HG03342 (cell line): ENCODE data around the gene P2RY11.

Experiments used
- ATAC-seq: cut with Tn5 transposase; IDR thresholded peaks from one replicate; pipeline ENCODE4 v1.9.1; 2021; ENCODE audit warnings: mild to moderate bottlenecking, moderate library complexity; ENCODE audit not compliant: unreplicated experiment

Gene P2RY11

DNA sequence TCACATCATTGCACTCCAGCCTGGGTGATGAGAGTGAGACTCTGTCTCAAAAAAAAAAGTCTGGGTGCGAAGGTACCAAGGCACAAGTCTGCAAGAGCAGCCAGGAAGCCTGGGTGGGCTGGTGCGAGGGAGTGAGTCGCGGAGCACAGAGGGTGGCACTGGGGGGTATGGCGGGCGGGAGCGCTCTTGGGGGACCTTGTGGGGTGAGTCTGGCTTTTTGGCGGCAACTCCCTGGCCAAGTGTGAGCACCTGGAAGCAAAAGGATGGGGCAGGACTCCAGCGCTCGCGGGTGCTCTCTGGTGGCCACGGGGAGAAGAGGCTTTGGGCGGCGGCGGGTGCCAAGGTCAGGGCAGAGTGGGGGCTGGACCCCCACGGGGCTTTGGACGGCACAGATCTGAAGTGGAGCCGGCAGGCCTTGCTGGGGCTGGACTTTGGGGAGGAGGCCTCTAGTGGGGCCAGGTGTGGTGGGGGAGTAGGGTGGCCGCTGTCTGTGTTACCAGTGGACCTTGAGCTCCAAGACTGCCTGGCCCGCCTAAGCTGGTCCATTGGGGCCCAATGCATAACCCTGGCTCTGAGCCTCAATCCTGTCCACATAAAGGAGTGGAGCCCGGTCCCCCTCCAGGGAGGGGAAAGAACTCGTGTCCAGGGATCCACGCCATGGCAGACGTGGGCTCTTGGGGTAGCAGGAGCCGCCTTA, 1.6 kb downstream of the P2RY11 start:
- ATAC-seq: no peak

DNA sequence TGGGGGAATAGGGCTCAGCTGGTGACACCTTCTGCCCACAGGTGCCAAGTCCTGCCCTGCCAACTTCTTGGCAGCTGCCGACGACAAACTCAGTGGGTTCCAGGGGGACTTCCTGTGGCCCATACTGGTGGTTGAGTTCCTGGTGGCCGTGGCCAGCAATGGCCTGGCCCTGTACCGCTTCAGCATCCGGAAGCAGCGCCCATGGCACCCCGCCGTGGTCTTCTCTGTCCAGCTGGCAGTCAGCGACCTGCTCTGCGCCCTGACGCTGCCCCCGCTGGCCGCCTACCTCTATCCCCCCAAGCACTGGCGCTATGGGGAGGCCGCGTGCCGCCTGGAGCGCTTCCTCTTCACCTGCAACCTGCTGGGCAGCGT, 2.1 kb downstream of the P2RY11 start:
- no peak for ATAC-seq

DNA sequence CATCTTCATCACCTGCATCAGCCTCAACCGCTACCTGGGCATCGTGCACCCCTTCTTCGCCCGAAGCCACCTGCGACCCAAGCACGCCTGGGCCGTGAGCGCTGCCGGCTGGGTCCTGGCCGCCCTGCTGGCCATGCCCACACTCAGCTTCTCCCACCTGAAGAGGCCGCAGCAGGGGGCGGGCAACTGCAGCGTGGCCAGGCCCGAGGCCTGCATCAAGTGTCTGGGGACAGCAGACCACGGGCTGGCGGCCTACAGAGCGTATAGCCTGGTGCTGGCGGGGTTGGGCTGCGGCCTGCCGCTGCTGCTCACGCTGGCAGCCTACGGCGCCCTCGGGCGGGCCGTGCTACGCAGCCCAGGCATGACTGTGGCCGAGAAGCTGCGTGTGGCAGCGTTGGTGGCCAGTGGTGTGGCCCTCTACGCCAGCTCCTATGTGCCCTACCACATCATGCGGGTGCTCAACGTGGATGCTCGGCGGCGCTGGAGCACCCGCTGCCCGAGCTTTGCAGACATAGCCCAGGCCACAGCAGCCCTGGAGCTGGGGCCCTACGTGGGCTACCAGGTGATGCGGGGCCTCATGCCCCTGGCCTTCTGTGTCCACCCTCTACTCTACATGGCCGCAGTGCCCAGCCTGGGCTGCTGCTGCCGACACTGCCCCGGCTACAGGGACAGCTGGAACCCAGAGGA, 2.6 kb downstream of the P2RY11 start:
- no peak for ATAC-seq

DNA sequence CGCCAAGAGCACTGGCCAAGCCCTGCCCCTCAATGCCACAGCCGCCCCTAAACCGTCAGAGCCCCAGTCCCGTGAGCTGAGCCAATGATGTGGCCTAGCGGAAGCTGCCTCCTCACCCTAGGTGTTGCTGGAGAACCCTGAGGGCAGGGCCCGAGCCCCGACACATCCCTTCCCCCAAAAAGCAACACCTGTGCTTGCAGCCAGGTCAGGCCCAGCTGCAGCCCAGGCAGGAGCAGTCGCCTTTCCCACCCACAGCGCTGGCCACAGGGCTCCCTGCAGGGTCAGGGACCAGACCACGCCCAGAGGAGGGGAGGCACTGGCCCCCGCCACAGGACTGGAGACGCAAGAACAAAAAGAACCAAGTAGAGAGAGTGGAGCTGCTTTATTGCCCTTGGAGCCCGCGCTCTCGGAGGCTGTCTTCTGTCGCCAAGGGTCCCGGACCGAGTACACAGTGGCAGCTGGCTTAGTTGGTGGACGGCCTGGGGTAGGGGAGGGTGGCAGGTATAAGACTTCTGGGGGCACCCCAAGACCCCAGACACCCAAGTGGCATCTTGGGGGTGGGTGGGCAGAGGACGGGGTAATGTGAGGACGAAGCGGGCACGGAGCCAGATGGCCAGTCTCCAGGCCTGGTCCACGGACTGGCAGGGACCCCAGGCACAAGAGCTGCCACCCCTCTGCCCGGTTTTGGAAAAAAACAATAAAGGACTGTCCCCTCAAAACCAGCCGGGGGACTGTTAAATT, 3.3 kb downstream of the P2RY11 start:
- no peak for ATAC-seq

DNA sequence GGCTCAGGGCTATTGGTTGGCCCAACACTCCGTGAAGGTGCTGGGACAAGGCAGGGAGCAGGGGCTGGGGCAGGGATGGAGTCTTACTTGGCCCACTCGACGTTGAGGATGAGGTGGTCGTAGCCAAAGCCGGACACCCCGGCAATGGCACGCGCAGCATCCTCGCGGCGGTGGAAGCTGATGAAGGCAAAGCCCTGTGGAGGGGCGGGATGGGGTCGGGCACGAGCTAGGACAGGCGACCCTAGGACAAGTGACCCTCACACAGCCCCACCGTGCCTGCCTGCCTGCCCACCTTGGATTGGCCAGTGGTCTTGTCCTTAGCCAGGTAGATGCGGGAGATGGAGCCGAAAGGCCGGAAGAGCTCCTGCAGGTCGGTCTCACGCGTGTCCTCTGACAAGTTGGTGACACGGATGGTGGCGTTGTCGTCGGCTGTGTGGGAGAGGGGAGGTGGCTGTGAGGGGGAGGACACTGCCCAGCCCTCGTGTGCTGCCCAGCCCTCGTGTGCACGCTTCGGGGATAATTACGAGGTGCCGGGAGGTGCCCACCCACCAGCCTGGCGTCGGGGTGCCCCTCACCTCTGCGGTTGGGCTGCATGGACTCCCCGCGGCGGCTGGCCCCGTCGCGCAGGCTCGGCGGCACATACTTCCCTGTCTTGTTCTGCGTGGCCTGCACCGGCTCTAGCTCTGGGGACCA, 4.0 kb downstream of the P2RY11 start:
- no peak for ATAC-seq

GRCh38 chr19:10116085-10116865, 4.8 kb downstream of the P2RY11 start:
- no peak for ATAC-seq

GRCh38 chr19:10116866-10117616, 5.5 kb downstream of the P2RY11 start:
- ATAC-seq: no peak

DNA sequence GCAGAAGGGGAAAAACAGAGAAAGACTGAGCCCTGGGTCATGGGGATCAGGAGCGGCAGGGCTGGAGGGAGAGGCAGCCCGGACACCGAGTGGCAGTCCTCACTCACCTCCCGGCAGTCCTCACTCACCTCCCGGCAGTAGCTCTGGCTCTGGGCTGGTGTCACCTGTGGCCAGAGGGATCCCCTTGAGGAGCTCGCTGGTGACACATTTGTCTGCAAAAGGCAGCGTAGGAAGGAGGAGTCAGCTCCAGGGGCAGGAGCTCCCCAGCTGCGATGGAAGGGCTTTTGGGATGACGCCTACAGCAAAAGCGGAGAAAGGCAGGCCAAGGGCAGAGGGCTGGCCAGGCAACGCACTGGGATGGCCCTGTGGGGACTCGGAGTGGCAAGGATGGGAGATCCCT, 7.5 kb downstream of the P2RY11 start:
- ATAC-seq: no peak

DNA sequence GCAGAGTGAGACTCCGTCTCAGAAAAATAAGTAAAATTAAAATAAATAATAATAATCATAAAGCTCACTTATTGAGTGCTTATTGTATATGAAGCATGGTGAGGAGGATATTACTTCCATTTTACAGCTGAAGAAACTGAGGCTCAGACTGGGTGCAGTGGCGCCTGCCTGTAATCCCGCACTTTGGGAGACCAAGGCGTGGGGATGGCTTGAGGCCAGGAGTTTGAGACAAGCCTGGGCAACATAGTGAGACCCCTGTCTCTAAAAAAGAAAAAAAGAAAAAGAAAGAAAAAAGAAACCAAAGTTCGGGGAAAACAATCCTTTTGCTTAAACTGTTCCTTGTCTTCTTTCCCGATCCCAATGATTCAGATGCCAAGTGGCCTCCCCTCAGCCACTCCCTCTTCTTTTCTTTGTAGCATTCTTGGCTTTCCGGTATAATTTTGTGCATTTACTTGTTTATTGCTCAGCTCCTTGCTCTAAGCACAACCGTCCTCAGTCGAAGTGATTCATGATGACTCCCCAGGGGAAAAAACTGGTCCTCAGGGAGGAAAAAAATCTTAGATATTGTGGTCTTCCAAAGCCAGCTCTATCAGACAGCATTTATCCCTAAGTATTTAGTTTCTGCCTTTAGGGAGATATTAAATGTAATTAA, 9.2 kb downstream of the P2RY11 start:
- no peak for ATAC-seq

- no peak for ATAC-seq
These were observed 10.6 kb downstream of the P2RY11 start for GRCh38 chr19:10122045-10122444.

DNA sequence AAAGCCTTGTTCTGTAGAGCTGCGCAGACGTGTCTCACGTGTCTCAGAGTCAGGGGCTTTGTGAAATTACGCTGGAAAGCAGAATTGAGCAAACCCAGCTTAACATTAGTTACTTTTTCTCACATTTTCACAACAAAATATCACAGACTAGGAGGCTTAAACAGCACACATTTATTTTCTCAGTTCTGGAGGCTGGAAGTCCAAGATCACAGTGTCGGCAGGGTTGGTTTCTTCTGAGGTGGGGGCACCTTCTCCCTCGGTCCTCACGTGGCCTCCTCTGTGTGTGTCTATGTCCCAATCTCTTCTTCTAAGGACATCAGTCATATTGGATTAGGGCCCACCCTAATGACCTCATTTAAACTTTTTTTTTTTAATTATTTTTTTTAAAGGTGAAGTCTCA, 12.9 kb downstream of the P2RY11 start:
- ATAC-seq: no peak

DNA sequence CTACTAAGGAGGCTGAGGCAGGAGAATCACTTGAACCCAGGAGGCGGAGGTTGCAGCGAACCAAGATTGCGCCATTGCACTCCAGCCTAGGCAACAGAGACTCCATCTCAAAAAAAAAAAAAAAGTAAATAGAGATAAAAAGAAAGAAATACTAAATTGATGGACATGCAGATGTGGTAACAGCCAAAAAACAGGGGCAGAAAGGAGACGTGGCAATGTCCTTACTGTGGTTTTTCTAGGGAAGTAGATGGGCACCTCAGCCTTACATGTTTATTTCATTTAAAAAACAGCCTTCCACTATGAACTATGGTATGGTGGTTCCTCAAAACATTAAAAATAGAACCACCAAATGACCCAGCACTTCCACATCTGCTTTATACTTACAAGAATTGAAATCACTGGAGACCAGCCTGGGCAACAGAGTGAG, 14.7 kb downstream of the P2RY11 start:
- no peak for ATAC-seq

- no peak for ATAC-seq
These were observed 21.4 kb downstream of the P2RY11 start for GRCh38 chr19:10132905-10133304.

GRCh38 chr19:10133596-10133995, 22.1 kb downstream of the P2RY11 start:
- no peak for ATAC-seq

DNA sequence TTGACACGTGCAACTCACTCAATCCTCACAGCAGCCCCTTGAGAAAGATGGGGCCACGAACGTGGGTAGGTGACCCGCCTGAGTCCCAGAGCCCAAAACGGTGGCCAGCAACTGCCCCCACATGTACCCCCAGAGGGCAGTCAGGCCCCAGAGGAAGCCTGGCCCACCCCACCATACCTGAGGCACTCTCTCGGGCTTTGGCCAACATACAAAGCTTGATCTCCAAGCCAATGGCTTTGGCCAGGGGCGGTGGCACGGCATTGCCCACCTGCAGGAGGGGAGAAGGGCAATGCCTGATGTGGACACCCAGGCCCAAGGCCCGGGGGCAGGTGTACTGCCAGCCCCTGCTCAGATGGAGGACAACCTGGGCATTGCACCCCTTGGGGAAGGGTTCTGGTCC, 22.5 kb downstream of the P2RY11 start:
- no peak for ATAC-seq

GRCh38 chr19:10135551-10136334, 24.2 kb downstream of the P2RY11 start:
- ATAC-seq: no peak

DNA sequence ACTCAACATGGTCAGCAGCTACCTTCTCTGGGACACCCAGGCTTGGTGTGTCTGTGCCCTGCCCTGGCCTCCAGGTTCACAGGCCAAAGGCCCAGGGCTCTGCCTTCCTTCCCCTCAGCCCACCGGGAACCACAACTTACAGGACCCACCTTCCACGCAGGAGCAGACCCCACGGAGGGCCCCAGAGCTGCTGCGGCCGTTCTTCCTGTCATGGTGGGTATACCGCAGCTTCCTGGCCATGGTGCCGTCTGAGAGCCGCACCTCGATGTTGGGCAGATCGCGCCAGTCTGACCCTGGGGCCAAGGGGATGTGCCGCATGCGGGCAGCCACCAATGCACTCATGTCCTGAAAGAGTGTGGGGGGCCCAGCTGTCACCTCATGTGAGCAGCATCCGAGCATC, 25.4 kb downstream of the P2RY11 start:
- ATAC-seq: no peak

- no peak for ATAC-seq
These were observed 26.5 kb downstream of the P2RY11 start for GRCh38 chr19:10137751-10138682.
